HFF-Myc (cell line): ENCODE data around the gene TREX2.

Experiments
- DNase-seq: peaks from one replicate; pipeline ENCODE4 v3.0.0-alpha.2; 2011; ENCODE audit warnings: low read depth; ENCODE audit errors: extremely low read depth
- H3K4me3 ChIP-seq: replicated peaks from 2 replicates; pipeline ENCODE4 v1.5.1; 2011; ENCODE audit warnings: low read depth, mild to moderate bottlenecking, control low read depth, low read length
- CTCF ChIP-seq: IDR thresholded peaks from 2 replicates; pipeline ENCODE4 v1.5.1; 2012; ENCODE audit warnings: mild to moderate bottlenecking, low read depth, low read length, control low read depth; ENCODE audit errors: missing control alignments

TREX2 gene

GRCh38 chrX:153414856-153415510 lies 30.9 kb downstream of the TREX2 start:
- H3K4me3 ChIP-seq = no peak overlapping the region
- TF ChIP-seq CTCF = no peak
- no peak for DNase-seq

GRCh38 chrX:153413731-153414130 lies 32.1 kb downstream of the TREX2 start:
- no peak for TF ChIP-seq CTCF
- no peak overlapping the region for H3K4me3 ChIP-seq

DNA sequence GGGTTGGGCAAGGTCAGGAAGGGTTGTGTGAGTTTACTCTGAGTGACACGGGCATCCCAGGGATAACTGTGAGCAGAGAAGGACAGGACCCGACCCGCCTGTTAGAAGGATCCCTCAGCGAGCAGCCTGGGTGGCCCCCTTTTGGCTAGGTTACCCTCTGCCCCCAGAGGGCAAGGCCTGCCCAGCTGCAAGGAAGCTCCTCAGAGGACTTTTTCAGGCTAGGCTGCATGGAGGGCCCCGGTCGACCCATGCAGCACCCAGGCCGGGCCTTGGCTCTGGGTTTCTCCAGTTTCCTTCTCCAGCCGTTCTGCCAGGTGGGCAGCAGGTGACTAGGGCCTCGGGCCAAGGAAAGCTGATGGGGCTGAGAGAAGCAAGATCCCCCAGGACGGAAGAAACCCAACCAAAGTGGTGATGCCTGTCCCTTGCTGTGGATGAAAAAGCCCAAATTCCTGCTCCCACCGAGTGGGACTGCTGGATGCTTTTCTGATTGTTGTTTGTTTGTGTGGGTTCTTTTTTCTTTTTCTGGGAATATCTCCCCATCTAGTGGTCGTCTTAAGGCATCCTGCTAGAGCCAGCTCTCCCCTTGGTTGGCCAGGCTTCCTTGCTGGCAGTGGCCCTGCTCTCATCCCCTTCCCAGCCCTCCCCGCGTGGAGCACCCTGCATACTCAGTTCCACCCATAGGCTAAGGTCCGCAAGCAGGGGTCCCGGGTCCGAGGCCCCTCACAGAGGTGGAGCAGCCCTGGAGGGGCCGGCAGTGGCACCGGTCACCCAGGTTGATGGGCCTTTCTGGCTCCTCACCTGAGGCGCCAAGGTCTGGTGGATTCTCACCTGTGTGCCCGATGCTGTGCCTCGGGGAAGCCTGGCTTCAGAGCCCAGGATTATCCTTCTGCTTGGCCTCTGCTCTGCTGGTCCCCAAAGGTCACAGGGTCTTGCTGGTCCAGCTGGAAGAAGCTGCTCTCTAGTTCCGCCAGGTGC lies 32.8 kb downstream of the TREX2 start:
- no peak for TF ChIP-seq CTCF
- H3K4me3 ChIP-seq = no peak overlapping the region
- DNase-seq = no peak

More at GRCh38 chrX:153413731-153414130, 32.1 kb downstream of the TREX2 start:
- DNase-seq = no peak

- DNase-seq = no peak
- TF ChIP-seq CTCF = no peak
- peak overlapping the region; percentile 35 for H3K4me3 ChIP-seq
Observed at GRCh38 chrX:153411988-153412574, 33.8 kb downstream of the TREX2 start.

DNA sequence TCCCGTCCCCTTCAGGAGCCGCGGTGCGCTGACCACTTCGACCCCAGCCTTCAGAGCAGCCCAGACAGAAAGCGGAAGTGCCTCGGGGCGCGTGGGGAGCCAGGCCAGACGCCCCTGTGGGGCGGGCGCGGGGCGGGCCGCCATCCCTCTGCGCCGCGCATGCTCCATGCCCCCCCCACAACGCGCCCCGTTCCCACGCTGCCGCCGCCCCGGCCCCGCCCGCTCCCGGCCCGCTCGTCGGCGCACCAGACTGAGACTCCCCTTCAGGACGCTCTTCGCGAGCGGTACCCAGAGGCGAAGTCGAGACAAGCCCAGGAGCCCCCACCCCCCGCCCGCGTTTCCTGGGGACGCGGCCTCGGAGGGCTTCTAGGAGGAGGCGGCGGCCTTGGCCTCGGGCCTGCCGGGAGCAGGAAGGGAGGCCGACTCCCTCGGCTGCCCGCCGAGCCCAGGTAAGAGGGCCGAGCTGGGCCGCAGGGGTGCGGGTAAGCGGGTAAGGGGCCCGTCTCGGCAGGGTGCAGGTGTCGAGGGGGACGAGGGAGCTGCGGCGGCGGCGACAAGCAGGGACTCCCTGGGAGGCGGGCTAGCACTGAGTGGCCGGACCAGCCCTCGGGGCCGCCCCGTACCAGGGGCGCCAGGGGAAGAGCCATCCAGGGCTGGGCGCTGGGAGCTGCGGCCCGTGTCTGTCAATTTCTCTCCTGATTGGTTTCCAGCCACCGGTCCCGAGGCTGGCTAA lies 34.4 kb downstream of the TREX2 start, which contains the start of gene ZFP92:
Gene ZFP92 (plus strand): TSS at position 218 of the 733 bp plus-strand sequence. CDS start 6,851 bp downstream, outside the sequence.
- TF ChIP-seq CTCF = no peak
- DNase-seq = no peak
- peak within 1 kb of the TSS; percentile 35 for H3K4me3 ChIP-seq

- H3K4me3 ChIP-seq = peak overlapping the region; percentile 35; the same call in 1 of the 2 replicates
- no peak for DNase-seq
- no peak for TF ChIP-seq CTCF
Observed at GRCh38 chrX:153410888-153411254, 35.0 kb downstream of the TREX2 start.
